ENCODE measurements around the gene TBX1. TPM values are rescaled to one million over a fixed set of nuclear protein-coding genes. Genes with fewer than 3 reads are reported as not detected.

Gene TBX1
- total RNA-seq, 1 experiment from 2014 or later = 3.9 TPM

GRCh38 chr22:19815093-19815822 lies 54.7 kb downstream of the TBX1 start:
- Histone ChIP-seq H3K27me3 (ENCODE audit: insufficient read depth, low read length) (no peaks in the 10 kb centered on the region), H3K36me3 (ENCODE audit: control insufficient read depth in 1 of 2, insufficient read depth in 2 of 2, low read length in 2 of 2) (no peaks in the 10 kb centered on the region), H3K27ac (ENCODE audit: low read depth, low read length) (no peak overlapping the region), H3K9me2 (ENCODE audit: insufficient read depth) (no peaks in the 10 kb centered on the region), H3K9ac (ENCODE audit: low read length) (no peak overlapping the region), H3K4me2 (ENCODE audit: low read length) (no peak overlapping the region), H2AFZ (ENCODE audit: low read depth, low read length, poor library complexity, severe bottlenecking) (no peak overlapping the region), H3K79me2 (ENCODE audit: insufficient read depth, low read length) (no peaks in the 10 kb centered on the region), H4K20me1 (ENCODE audit: insufficient read depth) (no peaks in the 10 kb centered on the region), H3K4me3 (replicated peaks in 1 of 2; ENCODE audit: low read depth in 1 of 2, low read length in 2 of 2) (no peak overlapping the region), H3K4me1 (ENCODE audit: control insufficient read depth in 1 of 2, insufficient read depth in 2 of 2, low read length in 2 of 2) (no peaks in the 10 kb centered on the region), H3K9me3 (ENCODE audit: control insufficient read depth in 1 of 2, insufficient read depth in 1 of 2, low read depth in 1 of 2, low read length in 2 of 2) (no peaks in the 10 kb centered on the region)
- POLR2A ChIA-PET = no interaction called here
- DNase-seq (ENCODE audit: low read depth, low spot score) (no peak), ATAC-seq (no peak)
- RAD21 ChIA-PET (ENCODE audit: low non-redundant PET in 1 of 2, low total read pairs in 2 of 2, uncharacterized antibody in 2 of 2, unreplicated experiment in 2 of 2) = no interaction called here
- intact Hi-C loops (cut with micrococcal nuclease) = no loop called here
- BruUV-seq (replicated peaks) = no TSS peak
- TF ChIP-seq CTCF (IDR thresholded peaks at IDR 0.05 in 2 of 3, conservative IDR thresholded peaks at IDR 0.05 in 1 of 3; ENCODE audit: borderline replicate concordance in 1 of 3, insufficient read depth in 1 of 3, low read depth in 2 of 3, low read length in 2 of 3) = no peak
- TF ChIP-seq YY1 (IDR thresholded peaks at IDR 0.05; ENCODE audit: extremely low read depth, insufficient replicate concordance, low read depth, low read length) = no peak
- no peak for TF ChIP-seq EZH2 (IDR thresholded peaks at IDR 0.05)
- TF ChIP-seq SIN3A (IDR thresholded peaks at IDR 0.05; ENCODE audit: low read depth) = no peak
- no peak for TF ChIP-seq SP1 (IDR thresholded peaks at IDR 0.05; ENCODE audit: low read depth)
- TF ChIP-seq EZH2phosphoT487 (IDR thresholded peaks at IDR 0.05; ENCODE audit: borderline replicate concordance) = no peak
- TF ChIP-seq ZBTB33 (IDR thresholded peaks at IDR 0.05; ENCODE audit: extremely low read depth, insufficient replicate concordance, low read length) = no peak
- TF ChIP-seq ELF1 (IDR thresholded peaks at IDR 0.05; ENCODE audit: borderline replicate concordance, low read depth) = no peak
- TF ChIP-seq ZNF274 (IDR thresholded peaks at IDR 0.05; ENCODE audit: low read depth, low read length) = no peak
- TF ChIP-seq POLR2A (IDR thresholded peaks at IDR 0.05; ENCODE audit: borderline replicate concordance, extremely low read depth, insufficient read depth, insufficient read length) = no peak
- TF ChIP-seq JUND (IDR thresholded peaks at IDR 0.05) = no peak
- no peak for TF ChIP-seq RAD21 (IDR thresholded peaks at IDR 0.05; ENCODE audit: low read depth)
- TF ChIP-seq MAX (IDR thresholded peaks at IDR 0.05) = no peak
- TF ChIP-seq EGR1 (IDR thresholded peaks at IDR 0.05; ENCODE audit: low read depth) = no peak
- TF ChIP-seq SRF (IDR thresholded peaks at IDR 0.05; ENCODE audit: low read depth) = no peak
- no peak for TF ChIP-seq FOSL1 (IDR thresholded peaks at IDR 0.05; ENCODE audit: low read depth)
- TF ChIP-seq POLR2AphosphoS5 (IDR thresholded peaks at IDR 0.05; ENCODE audit: low read depth, low read length) = no peak
- TF ChIP-seq CBX3 (IDR thresholded peaks at IDR 0.05; ENCODE audit: low read depth) = no peak
- no peak for TF ChIP-seq TCF7L2 (IDR thresholded peaks at IDR 0.05; ENCODE audit: borderline replicate concordance, extremely low read depth, insufficient read depth, insufficient read length)
- no peak for TF ChIP-seq ZFX (IDR thresholded peaks at IDR 0.05)
- CTCF ChIA-PET = no interaction called here

Data from HCT116 (cell line).